RWPE1 (cell line): ENCODE measurements around the gene OSBPL10.
"Not testable (repeated sequence)": the region's sequence is repeated elsewhere in the genome, so short reads cannot be mapped to it uniquely, and the experiment has no call there.

ENCODE experiments used
- CTCF ChIA-PET: fragments of 350-600 bp; sonication (Branson Sonifier 250); formaldehyde crosslinking; extraction: SDS; loops from one replicate; lab custom pipeline; 2021; lab: Yijun Ruan, JAX
- POLR2A ChIA-PET: fragments of 400-600 bp; formaldehyde crosslinking; extraction: SDS; loops from one replicate; lab custom pipeline; 2020; ENCODE audit warnings: antibody characterized with exemption; ENCODE audit not compliant: low non-redundant PET; lab: Yijun Ruan, JAX
- DNase-seq: peaks from one replicate; pipeline ENCODE4 v3.0.0; 2012; ENCODE audit warnings: low spot score
- H3K27ac ChIP-seq: fragments of 450-650 bp; 2 replicates; pipeline ENCODE4 v1.5.1; 2017
- TF ChIP-seq, protein P1 (sequence below): fragments of 450-650 bp; conservative IDR thresholded peaks from 2 replicates; pipeline ENCODE4 v1.5.1; 2017; ENCODE audit warnings: low read depth, mild to moderate bottlenecking

OSBPL10 gene

DNA sequence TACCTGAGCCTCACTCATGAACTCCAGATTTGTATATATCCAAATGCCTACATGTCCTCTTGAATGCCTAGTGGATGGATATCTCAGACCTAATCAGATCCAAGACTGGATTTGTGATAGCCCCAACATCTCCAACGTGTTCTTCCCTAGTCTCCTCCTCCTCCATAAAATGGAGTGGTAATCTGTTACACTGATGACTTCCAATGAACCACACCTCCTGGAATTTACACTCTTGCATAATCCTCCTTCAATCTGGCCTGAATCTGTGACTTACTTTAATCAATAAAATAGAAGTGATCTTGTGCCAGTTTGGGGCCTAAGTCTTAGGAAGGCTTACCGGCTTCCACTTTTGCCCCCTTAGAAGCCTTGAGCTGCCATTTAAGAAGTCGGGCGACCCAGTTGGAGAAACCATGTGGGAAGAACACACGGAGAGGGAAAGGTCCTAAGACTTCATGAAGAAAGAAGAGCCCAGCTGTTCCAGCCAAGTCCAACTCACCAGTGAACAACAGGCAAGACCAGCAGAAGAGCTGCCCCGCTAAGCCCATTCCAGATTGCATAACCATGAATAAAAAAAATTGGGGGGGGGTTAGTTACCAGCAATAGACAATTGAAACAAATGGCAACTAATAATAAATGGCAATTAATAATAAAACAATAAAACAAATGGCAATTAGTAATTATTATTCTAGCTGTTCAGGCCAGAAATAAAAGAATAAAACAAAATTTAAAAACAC is 284.1 kb downstream of the OSBPL10 start:
- no peak for DNase-seq
- H3K27ac ChIP-seq, result no peak overlapping the region
- ChIA-PET POLR2A (no interaction called here), CTCF (no interaction called here)
- TF ChIP-seq, protein P1, sequence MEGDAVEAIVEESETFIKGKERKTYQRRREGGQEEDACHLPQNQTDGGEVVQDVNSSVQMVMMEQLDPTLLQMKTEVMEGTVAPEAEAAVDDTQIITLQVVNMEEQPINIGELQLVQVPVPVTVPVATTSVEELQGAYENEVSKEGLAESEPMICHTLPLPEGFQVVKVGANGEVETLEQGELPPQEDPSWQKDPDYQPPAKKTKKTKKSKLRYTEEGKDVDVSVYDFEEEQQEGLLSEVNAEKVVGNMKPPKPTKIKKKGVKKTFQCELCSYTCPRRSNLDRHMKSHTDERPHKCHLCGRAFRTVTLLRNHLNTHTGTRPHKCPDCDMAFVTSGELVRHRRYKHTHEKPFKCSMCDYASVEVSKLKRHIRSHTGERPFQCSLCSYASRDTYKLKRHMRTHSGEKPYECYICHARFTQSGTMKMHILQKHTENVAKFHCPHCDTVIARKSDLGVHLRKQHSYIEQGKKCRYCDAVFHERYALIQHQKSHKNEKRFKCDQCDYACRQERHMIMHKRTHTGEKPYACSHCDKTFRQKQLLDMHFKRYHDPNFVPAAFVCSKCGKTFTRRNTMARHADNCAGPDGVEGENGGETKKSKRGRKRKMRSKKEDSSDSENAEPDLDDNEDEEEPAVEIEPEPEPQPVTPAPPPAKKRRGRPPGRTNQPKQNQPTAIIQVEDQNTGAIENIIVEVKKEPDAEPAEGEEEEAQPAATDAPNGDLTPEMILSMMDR, result no peak

DNA sequence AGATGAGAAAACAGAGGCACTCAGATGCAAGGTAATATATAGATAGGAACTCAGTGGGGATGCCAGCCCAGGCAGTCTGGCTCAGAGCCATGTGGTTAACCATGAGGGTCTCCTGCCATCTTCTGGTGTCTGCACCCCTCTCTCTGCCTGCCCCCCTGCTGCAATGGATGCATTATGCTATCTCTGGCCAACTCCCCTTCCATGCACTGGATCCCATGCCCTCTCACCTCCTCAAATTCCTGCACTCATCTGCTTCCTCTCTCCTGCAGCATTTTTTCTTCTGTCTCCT is 285.1 kb downstream of the OSBPL10 start:
- no peak for DNase-seq
- POLR2A ChIA-PET, result no interaction called here
- TF ChIP-seq, protein P1, result no peak
- CTCF ChIA-PET, result no interaction called here
- H3K27ac ChIP-seq, result no peak overlapping the region

DNA sequence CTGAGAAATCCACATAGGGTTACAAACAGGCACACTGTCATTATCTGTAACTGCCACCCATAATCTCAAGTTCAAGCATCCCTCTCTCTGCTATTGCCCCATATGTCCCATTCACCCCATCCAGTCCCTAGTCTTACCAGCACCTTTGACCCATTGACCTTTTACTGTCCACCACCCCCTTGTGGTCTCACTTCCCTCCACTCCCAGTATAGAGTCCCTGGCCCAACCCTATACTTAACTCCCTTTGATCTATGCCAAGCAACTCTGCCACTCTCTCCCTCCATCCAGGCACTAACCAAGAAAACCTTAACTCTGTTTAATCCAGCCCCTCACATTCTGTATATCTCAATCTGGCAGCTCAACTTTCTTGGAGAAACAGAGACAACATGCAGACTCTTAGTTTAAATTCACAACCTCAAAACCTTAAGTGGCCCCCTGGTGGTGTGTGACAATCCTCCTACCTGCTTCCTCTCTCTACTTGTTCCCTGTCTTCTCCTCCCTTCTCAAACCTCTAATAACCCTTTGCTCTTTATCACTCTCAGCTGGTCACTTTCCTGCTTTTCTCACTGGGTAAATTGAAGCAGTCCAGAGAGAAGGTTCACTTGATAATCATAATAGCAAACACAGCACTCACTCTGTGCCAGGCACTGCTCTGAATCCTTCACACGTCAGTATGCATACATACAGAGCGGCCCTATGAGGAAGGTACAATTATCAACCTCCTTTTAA is 285.6 kb downstream of the OSBPL10 start:
- no peak for DNase-seq
- ChIA-PET POLR2A (no interaction called here), CTCF (no interaction called here)
- no peak overlapping the region for H3K27ac ChIP-seq
- TF ChIP-seq, protein P1, result no peak

DNA sequence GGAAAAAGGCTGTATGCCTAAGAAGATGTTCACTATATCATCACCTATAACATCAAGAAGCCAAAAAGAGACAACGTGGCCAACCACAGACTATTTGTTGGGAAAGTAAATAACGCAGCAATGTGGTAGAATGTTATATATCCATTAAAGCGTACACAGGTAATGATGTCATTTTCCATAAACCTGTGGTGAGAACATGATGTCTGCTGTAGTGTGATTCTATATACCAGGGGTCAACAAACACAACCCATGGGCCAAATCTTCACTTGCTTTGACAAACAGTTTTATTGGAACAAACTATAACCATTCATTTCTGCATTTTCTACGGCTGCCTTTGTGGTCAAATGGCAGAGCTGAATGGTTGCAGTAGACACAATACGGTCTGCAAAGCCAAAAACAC is 287.7 kb downstream of the OSBPL10 start:
- ChIA-PET POLR2A (no interaction called here), CTCF (no interaction called here)
- H3K27ac ChIP-seq, result no peak overlapping the region
- no peak for DNase-seq
- TF ChIP-seq, protein P1, result no peak

DNA sequence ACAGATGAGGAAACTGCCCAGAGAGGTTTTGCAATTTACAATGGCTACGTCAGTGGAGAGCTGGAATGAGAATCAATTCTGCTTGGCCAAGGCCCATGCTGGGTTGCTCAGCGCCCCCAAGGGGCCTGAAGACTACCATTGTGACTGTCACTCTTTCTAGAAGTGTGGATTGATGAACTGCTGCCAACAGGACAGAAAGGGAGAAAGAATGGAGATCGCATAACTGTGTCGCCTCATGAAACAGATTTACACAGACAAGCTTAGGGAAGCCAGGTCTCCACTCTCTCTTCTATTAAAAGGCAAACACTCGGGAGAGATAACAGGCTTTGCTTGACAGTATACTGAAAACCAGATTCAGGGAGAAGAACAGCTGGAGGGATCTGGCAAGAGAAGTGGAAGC is 288.3 kb downstream of the OSBPL10 start:
- ChIA-PET POLR2A (no interaction called here), CTCF (no interaction called here)
- DNase-seq, result no peak
- no peak overlapping the region for H3K27ac ChIP-seq
- TF ChIP-seq, protein P1, result no peak

DNA sequence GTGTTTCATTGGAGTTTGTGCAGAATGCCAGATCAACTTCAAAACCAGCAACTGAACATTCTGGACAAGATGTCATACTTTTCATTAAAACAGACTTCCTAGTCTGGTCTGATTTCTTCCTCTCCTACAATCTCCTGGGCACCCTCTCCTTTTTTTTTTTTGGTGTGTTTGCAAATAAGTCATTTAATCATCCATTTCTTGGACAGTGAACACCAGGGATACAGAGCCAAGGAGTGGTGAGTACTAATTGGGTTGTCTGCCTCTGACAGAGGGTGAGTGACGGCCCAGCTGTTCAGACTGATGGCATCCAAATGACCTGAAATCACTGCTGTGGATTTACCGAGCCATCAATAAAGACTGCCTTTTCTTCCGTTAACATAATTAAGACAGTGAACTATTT is 290.3 kb downstream of the OSBPL10 start:
- CTCF ChIA-PET, result no interaction called here
- POLR2A ChIA-PET, result no interaction called here
- no peak for DNase-seq
- no peak overlapping the region for H3K27ac ChIP-seq
- TF ChIP-seq, protein P1, result no peak

DNA sequence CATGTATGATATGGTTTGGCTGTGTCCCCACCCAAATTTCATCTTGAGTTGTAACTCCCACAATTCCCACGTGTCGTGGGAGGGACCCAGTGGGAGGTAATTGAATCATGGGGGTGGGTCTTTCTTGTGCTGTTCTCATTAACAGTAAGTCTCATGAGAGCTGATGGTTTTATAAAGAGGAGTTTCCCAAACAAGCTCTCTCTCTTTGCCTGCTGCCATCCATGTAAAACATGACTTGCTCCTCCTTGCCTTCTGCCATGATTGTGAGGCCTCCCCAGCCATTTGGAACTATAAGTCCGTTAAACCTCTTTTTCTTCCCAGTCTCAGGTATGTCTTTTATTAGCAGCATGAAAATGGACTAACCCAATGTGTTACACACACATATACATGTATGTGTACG is 291.5 kb downstream of the OSBPL10 start:
- POLR2A ChIA-PET, CTCF ChIA-PET, H3K27ac ChIP-seq: not testable (repeated sequence)

More for the DNA sequence above, 291.5 kb downstream of the OSBPL10 start:
- not testable (repeated sequence) for DNase-seq
